ENCODE data around the gene RPL35A. TPM values are rescaled to one million over a fixed set of nuclear protein-coding genes. Genes with fewer than 3 reads are reported as not detected.

RPL35A gene
- total and polyA plus RNA-seq, 2 of the 4 experiments (the other 2 are of a cell fraction) = 906 to 1,064 TPM

DNA sequence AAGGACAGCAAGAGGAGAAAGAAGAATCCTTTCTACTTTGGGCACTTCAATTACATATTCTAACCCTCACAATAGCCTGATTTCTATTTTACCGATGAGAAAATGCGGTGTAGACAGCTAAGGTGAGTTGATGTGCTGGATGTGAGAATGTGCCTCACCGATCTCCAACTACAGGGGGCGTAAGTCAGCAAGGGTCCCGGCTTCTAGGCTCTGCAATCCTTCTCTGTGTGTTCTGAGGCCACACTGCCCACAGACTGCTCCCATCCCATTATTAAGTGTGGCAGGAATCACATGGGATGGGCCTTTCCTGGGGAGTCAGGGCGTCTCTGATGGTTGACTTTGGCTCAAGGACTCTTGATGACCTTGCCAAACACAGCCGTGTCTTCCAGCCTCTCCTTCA lies 23.6 kb upstream of the RPL35A start:
- Histone ChIP-seq H2AK5ac (ENCODE audit: low read depth, low read length) (no peak overlapping the region), H3K18ac (ENCODE audit: low read depth, low read length) (no peak overlapping the region), H3K9ac (ENCODE audit: low read depth, low read length) (no peak overlapping the region), H2BK15ac (ENCODE audit: low read depth, low read length) (no peak overlapping the region), H3K79me1 (ENCODE audit: low read depth in 1 of 2, low read length in 2 of 2) (no peaks in the 10 kb centered on the region), H3K9me3 (ENCODE audit: control insufficient read depth, insufficient read depth, low read length) (no peaks in the 10 kb centered on the region), H2BK120ac (ENCODE audit: low read depth, low read length) (no peak overlapping the region), H3K27ac (ENCODE audit: insufficient read depth, low read length) (no peak overlapping the region), H3K4me1 (ENCODE audit: control insufficient read depth, insufficient read depth, low read length) (no peaks in the 10 kb centered on the region), H3K9me1 (ENCODE audit: insufficient read depth, low read length) (no peaks in the 10 kb centered on the region), H3K4me2 (ENCODE audit: low read depth, low read length) (no peak overlapping the region), H2AFZ (replicated peaks; ENCODE audit: low read length, poor library complexity) (no peak overlapping the region), H4K8ac (ENCODE audit: low read depth in 2 of 2, low read length in 2 of 2) (no peak overlapping the region), H3K14ac (replicated peaks; ENCODE audit: low read depth, low read length) (no peak overlapping the region), H2BK20ac (ENCODE audit: low read depth, low read length) (no peak overlapping the region), H2AK9ac (replicated peaks; ENCODE audit: low read depth, low read length, poor library complexity) (no peak overlapping the region), H4K20me1 (ENCODE audit: insufficient read depth, low read length) (no peaks in the 10 kb centered on the region), H3K36me3 (ENCODE audit: control insufficient read depth, insufficient read depth, low read length) (no peaks in the 10 kb centered on the region), H2BK5ac (ENCODE audit: low read depth, low read length, poor library complexity, severe bottlenecking) (no peak overlapping the region), H3K56ac (ENCODE audit: extremely low read depth, insufficient read depth, low read length) (no peak overlapping the region), H3K27me3 (ENCODE audit: control insufficient read depth, insufficient read depth, low read length) (no peaks in the 10 kb centered on the region), H4K91ac (ENCODE audit: insufficient read depth, low read depth, low read length) (no peak overlapping the region), H3K23ac (ENCODE audit: low read depth, low read length) (no peak overlapping the region), H3K4me3 (ENCODE audit: insufficient read depth, low read depth, low read length) (no peak overlapping the region), H3K4ac (ENCODE audit: low read depth, low read length) (no peak overlapping the region), H4K5ac (ENCODE audit: low read depth, low read length) (no peak overlapping the region)
- no peak for TF ChIP-seq BHLHE40 (IDR thresholded peaks at IDR 0.05; ENCODE audit: low read depth, low read length)
- TF ChIP-seq MAFK (IDR thresholded peaks at IDR 0.05; ENCODE audit: low read depth, low read length) = no peak
- no peak for TF ChIP-seq RAD21 (IDR thresholded peaks at IDR 0.05; ENCODE audit: low read length)
- no peak for TF ChIP-seq MAZ (IDR thresholded peaks at IDR 0.05; ENCODE audit: borderline replicate concordance, low read depth, low read length)
- no peak for TF ChIP-seq CHD1 (IDR thresholded peaks at IDR 0.05; ENCODE audit: low read depth, low read length)
- TF ChIP-seq CEBPB (IDR thresholded peaks at IDR 0.05; ENCODE audit: low read depth, low read length) = no peak
- no peak for TF ChIP-seq RCOR1 (IDR thresholded peaks at IDR 0.05; ENCODE audit: insufficient replicate concordance, low read length)
- TF ChIP-seq, protein P1, sequence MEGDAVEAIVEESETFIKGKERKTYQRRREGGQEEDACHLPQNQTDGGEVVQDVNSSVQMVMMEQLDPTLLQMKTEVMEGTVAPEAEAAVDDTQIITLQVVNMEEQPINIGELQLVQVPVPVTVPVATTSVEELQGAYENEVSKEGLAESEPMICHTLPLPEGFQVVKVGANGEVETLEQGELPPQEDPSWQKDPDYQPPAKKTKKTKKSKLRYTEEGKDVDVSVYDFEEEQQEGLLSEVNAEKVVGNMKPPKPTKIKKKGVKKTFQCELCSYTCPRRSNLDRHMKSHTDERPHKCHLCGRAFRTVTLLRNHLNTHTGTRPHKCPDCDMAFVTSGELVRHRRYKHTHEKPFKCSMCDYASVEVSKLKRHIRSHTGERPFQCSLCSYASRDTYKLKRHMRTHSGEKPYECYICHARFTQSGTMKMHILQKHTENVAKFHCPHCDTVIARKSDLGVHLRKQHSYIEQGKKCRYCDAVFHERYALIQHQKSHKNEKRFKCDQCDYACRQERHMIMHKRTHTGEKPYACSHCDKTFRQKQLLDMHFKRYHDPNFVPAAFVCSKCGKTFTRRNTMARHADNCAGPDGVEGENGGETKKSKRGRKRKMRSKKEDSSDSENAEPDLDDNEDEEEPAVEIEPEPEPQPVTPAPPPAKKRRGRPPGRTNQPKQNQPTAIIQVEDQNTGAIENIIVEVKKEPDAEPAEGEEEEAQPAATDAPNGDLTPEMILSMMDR (conservative IDR thresholded peaks at IDR 0.05; ENCODE audit: low read depth, low read length) = no peak
- no peak for TF ChIP-seq MXI1 (IDR thresholded peaks at IDR 0.05; ENCODE audit: borderline replicate concordance, low read depth, low read length)
- TF ChIP-seq SMC3 (IDR thresholded peaks at IDR 0.05; ENCODE audit: low read depth, low read length) = no peak
- no peak for TF ChIP-seq NFE2L2 (IDR thresholded peaks at IDR 0.05; ENCODE audit: low read depth, low read length)
- TF ChIP-seq FOS (IDR thresholded peaks at IDR 0.05; ENCODE audit: low read depth, low read length) = no peak
- no peak for TF ChIP-seq USF2 (IDR thresholded peaks at IDR 0.05; ENCODE audit: low read depth, low read length)
- no peak for TF ChIP-seq ELK1 (IDR thresholded peaks at IDR 0.05; ENCODE audit: borderline replicate concordance, low read depth, low read length)
- TF ChIP-seq POLR2A (IDR thresholded peaks at IDR 0.05; ENCODE audit: low read depth, low read length) = no peak
- no peak for TF ChIP-seq RFX5 (IDR thresholded peaks at IDR 0.05; ENCODE audit: low read depth, low read length)
- ATAC-seq (ENCODE audit: low read depth) = no peak
- in situ Hi-C loops (cut with MboI; ENCODE audit: low sequenced_read_pairs) (no loop called here), intact Hi-C loops (cut with micrococcal nuclease) (no loop called here), dilution Hi-C loops (cut with HindIII; ENCODE audit: low sequenced_read_pairs, unreplicated experiment) (no loop called here)
- no peak for DNase-seq
- POLR2A ChIA-PET (ENCODE audit: unreplicated experiment) = no interaction called here
- CTCF ChIA-PET = interaction anchor here (0.9 kb wide), 1 partner anchor 21 kb away, joined by 3 read pairs; no protein-coding TSS in a partner anchor
- BruUV-seq (replicated peaks) = no TSS peak
- WGBS, 2 experiments (ENCODE audit: extremely low coverage in 2 of 2, insufficient read length in 1 of 2) = 73% methylated on average over 2 of the region's 7 CpGs; no CpG with 5 or more reads in 1 of the 2 experiments
